ENCODE measurements around the gene PATE4.
"Not testable (repeated sequence)": the region's sequence is repeated elsewhere in the genome, so short reads cannot be mapped to it uniquely, and the experiment has no call there.

Gene PATE4

GRCh38 chr11:125833016-125833415, at the start of gene PATE4:
PATE4 (plus strand) TSS chr11:125833316; CDS start chr11:125833360, 44 bp downstream.
- DNase-seq (ENCODE audit: low read depth in 2 of 2): no peak

GRCh38 chr11:125784678-125785077, 48.4 kb upstream of the PATE4 start:
- DNase-seq (ENCODE audit: low read depth in 2 of 2): no peak

GRCh38 chr11:125787827-125788226, 45.3 kb upstream of the PATE4 start, which contains the start of gene PATE3:
PATE3 (plus strand) TSS chr11:125788127; CDS start chr11:125788152, 25 bp downstream.
- no peak for DNase-seq (ENCODE audit: low read depth in 2 of 2)

GRCh38 chr11:125790825-125791224, 42.3 kb upstream of the PATE4 start:
- no peak for DNase-seq (ENCODE audit: low read depth in 2 of 2)

GRCh38 chr11:125797641-125798040, 35.5 kb upstream of the PATE4 start:
- DNase-seq (ENCODE audit: low read depth in 2 of 2): no peak

- no peak for DNase-seq (ENCODE audit: low read depth in 2 of 2)
Observed at GRCh38 chr11:125799808-125800207, 33.3 kb upstream of the PATE4 start.

- no peak for DNase-seq (ENCODE audit: low read depth in 2 of 2)
Observed at GRCh38 chr11:125802387-125802786, 30.7 kb upstream of the PATE4 start.

GRCh38 chr11:125807909-125808308, 25.2 kb upstream of the PATE4 start:
- DNase-seq (ENCODE audit: low read depth in 2 of 2): no peak

GRCh38 chr11:125835748-125836147, 2.6 kb downstream of the PATE4 start:
- no peak for DNase-seq (ENCODE audit: low read depth in 2 of 2)

- DNase-seq (ENCODE audit: low read depth in 2 of 2): no peak
Observed at GRCh38 chr11:125842321-125842948, 9.3 kb downstream of the PATE4 start.

- DNase-seq (ENCODE audit: low read depth in 2 of 2): no peak
Observed at GRCh38 chr11:125846188-125846587, 13.1 kb downstream of the PATE4 start.

GRCh38 chr11:125857670-125858069, 24.6 kb downstream of the PATE4 start:
- DNase-seq (ENCODE audit: low read depth in 2 of 2): not testable (repeated sequence)

- not testable (repeated sequence) for DNase-seq (ENCODE audit: low read depth in 2 of 2)
Observed at GRCh38 chr11:125862786-125863185, 29.7 kb downstream of the PATE4 start.

GRCh38 chr11:125865354-125865753, 32.2 kb downstream of the PATE4 start:
- DNase-seq (ENCODE audit: low read depth in 2 of 2): not testable (repeated sequence)

- DNase-seq (ENCODE audit: low read depth in 2 of 2): no peak
Observed at GRCh38 chr11:125869521-125869920, 36.4 kb downstream of the PATE4 start.

GRCh38 chr11:125871391-125872137, 38.4 kb downstream of the PATE4 start:
- no peak for DNase-seq (ENCODE audit: low read depth in 2 of 2)

- no peak for DNase-seq (ENCODE audit: low read depth in 2 of 2)
Observed at GRCh38 chr11:125872138-125872491, 39.0 kb downstream of the PATE4 start.

- no peak for DNase-seq (ENCODE audit: low read depth in 2 of 2)
Observed at GRCh38 chr11:125873881-125874555, 40.9 kb downstream of the PATE4 start.

GRCh38 chr11:125874556-125875124, 41.5 kb downstream of the PATE4 start:
- peak in 1 of 2 donors; percentile 23 for DNase-seq (ENCODE audit: low read depth in 2 of 2)

GRCh38 chr11:125881291-125881690, 48.2 kb downstream of the PATE4 start:
- DNase-seq (ENCODE audit: low read depth in 2 of 2): no peak

- DNase-seq (ENCODE audit: low read depth in 2 of 2): no peak
Observed at GRCh38 chr11:125883375-125883774, 50.3 kb downstream of the PATE4 start.

- no peak for DNase-seq (ENCODE audit: low read depth in 2 of 2)
Observed at GRCh38 chr11:125886997-125887372, 53.9 kb downstream of the PATE4 start.
